K562 (cell line): ENCODE data around the gene ARNT2. TPM values are rescaled to one million over a fixed set of nuclear protein-coding genes. Genes with fewer than 3 reads are reported as not detected.
"Not testable (repeated sequence)": the region's sequence is repeated elsewhere in the genome, so short reads cannot be mapped to it uniquely, and the experiment has no call there.

Experiments used
- ATAC-seq: fragments of 200-7000 bp; cut with Tn5 transposase; 3 replicates; pipeline ENCODE4 v1.9.1; 2020; ENCODE audit warnings: moderate library complexity
- BruUV-seq: library from RNA; stranded (reverse); fragments of 400-500 nt; replicated peaks from 2 replicates; lab custom pipeline; 2021; lab: Mats Ljungman, UMichigan
- CTCF ChIA-PET: fragments of 300-600 bp; formaldehyde crosslinking; extraction: SDS; loops from one replicate; lab custom pipeline; 2021; ENCODE audit warnings: low intra/inter-chr PET ratio; lab: Yijun Ruan, JAX
- POLR2A ChIA-PET: fragments of 300-600, 350-650 bp; sonication (Branson Sonifier 250); formaldehyde crosslinking; extraction: SDS; loops from one replicate; lab custom pipeline; 2021; ENCODE audit warnings: antibody characterized with exemption, inconsistent platforms; lab: Yijun Ruan, JAX
- DNase-seq, 4 experiments: peaks; one replicate each; pipeline versions ENCODE4 v3.0.0 to v3.0.0-alpha.2; 2011 to 2018; ENCODE audit warnings: low spot score in 3 of 4, mixed read lengths in 3 of 4; ENCODE audit errors: extremely low read depth in 1 of 4
- FAIRE-seq: peaks from 2 replicates; lab custom pipeline; 2011; peaks lifted over from hg19 to GRCh38; lab: Jason Lieb, UNC
- H2AFZ ChIP-seq: 2 replicates; pipeline ENCODE4 v1.6.0; 2011; ENCODE audit warnings: low read depth, low read length, control low read depth, inconsistent platforms
- H3K27ac ChIP-seq: fragments of 200-600 bp; 3 replicates; pipeline ENCODE4 v1.8.0; 2011; ENCODE audit warnings: low read depth, mild to moderate bottlenecking, control low read depth, inconsistent platforms, low read length, moderate library complexity, mixed read lengths; ENCODE audit errors: extremely low read depth
- H3K27me3 ChIP-seq, 2 experiments: fragments of 300-600 bp in 1 of 2; 2 replicates in 1 of 2; 3 replicates in 1 of 2; pipeline versions ENCODE4 v1.6.0 to v1.8.0; 2011; ENCODE audit warnings: inconsistent platforms in 2 of 2, low read length in 2 of 2, mild to moderate bottlenecking in 1 of 2, mixed read lengths in 1 of 2, moderate library complexity in 1 of 2; ENCODE audit not compliant: control insufficient read depth in 2 of 2, insufficient read depth in 2 of 2
- H3K36me3 ChIP-seq: fragments of 300-600 bp; 3 replicates; pipeline ENCODE4 v1.8.0; 2011; ENCODE audit warnings: mild to moderate bottlenecking, low read length, inconsistent platforms; ENCODE audit not compliant: control insufficient read depth, insufficient read depth
- H3K4me1 ChIP-seq, 2 experiments: fragments of 200-600 bp in 1 of 2; replicated peaks in 1 of 2; 2 replicates in 1 of 2; 3 replicates in 1 of 2; pipeline versions ENCODE4 v1.5.1 to v1.8.0; 2011; ENCODE audit warnings: inconsistent platforms in 2 of 2, low read length in 2 of 2, mild to moderate bottlenecking in 1 of 2, mixed read lengths in 1 of 2, moderate library complexity in 1 of 2; ENCODE audit not compliant: control insufficient read depth in 2 of 2, insufficient read depth in 2 of 2
- H3K4me2 ChIP-seq: 2 replicates; pipeline ENCODE4 v1.6.1; 2011; ENCODE audit warnings: low read length, control low read depth, inconsistent platforms, mixed read lengths; ENCODE audit not compliant: insufficient read depth
- H3K4me3 ChIP-seq: fragments of 200-600 bp; sonication (generic), shearing (Covaris generic); 2 replicates; pipeline ENCODE4 v1.5.1; 2016; ENCODE audit warnings: control low read depth, inconsistent platforms
- H3K79me2 ChIP-seq: fragments of 200-600 bp; 3 replicates; pipeline ENCODE4 v1.8.0; 2011; ENCODE audit warnings: low read length, inconsistent platforms; ENCODE audit not compliant: control insufficient read depth, insufficient read depth
- H3K9ac ChIP-seq, 2 experiments: 2 replicates each; pipeline versions ENCODE4 v1.6.0 to v1.6.1; 2011; ENCODE audit warnings: low read depth in 2 of 2, low read length in 2 of 2, control low read depth in 1 of 2, inconsistent platforms in 1 of 2, mild to moderate bottlenecking in 1 of 2, mixed read lengths in 1 of 2; ENCODE audit not compliant: insufficient read depth in 1 of 2
- H3K9me1 ChIP-seq: one replicate; pipeline ENCODE4 v1.6.0; 2011; ENCODE audit warnings: inconsistent platforms, mild to moderate bottlenecking, low read length, moderate library complexity; ENCODE audit not compliant: control insufficient read depth, insufficient read depth
- H3K9me3 ChIP-seq: replicated peaks from 2 replicates; pipeline ENCODE4 v1.5.1; 2011; ENCODE audit warnings: low read depth, low read length, inconsistent platforms; ENCODE audit not compliant: control insufficient read depth, insufficient read depth
- H4K20me1 ChIP-seq: replicated peaks from 2 replicates; pipeline ENCODE4 v1.6.1; 2011; ENCODE audit warnings: low read length, inconsistent platforms, mixed read lengths; ENCODE audit not compliant: control insufficient read depth, insufficient read depth
- CAMTA2 ChIP-seq: fragments of 250-450 bp; sonication (Bioruptor Pico); conservative IDR thresholded peaks from 2 replicates; pipeline ENCODE4 v1.5.1; 2022
- MBD1 ChIP-seq: fragments of 250-450 bp; sonication (Bioruptor Pico); IDR thresholded peaks from 2 replicates; pipeline ENCODE4 v1.8.0; 2022; ENCODE audit warnings: inconsistent platforms
- PHB ChIP-seq: fragments of 250-450 bp; sonication (Bioruptor Pico); IDR thresholded peaks from 2 replicates; pipeline ENCODE4 v1.5.0; 2021
- POLR2G ChIP-seq: fragments of 200-400 bp; formaldehyde crosslinking; IDR thresholded peaks from 2 replicates; pipeline ENCODE4 v1.6.1; 2017; ENCODE audit warnings: low read depth, mild to moderate bottlenecking, antibody characterized with exemption, low read length, moderate library complexity
- RBM14 ChIP-seq: fragments of 200-400 bp; formaldehyde crosslinking; IDR thresholded peaks from 2 replicates; pipeline ENCODE4 v1.6.1; 2018; ENCODE audit warnings: low read depth, mild to moderate bottlenecking, low read length, moderate library complexity, borderline replicate concordance; ENCODE audit not compliant: insufficient read depth
- SNIP1 ChIP-seq: fragments of 450-650 bp; IDR thresholded peaks from 2 replicates; pipeline ENCODE4 v1.7.1; 2017; ENCODE audit warnings: low read depth, mild to moderate bottlenecking
- ZBTB9 ChIP-seq: fragments of 450-650 bp; formaldehyde crosslinking; IDR thresholded peaks from 2 replicates; pipeline ENCODE4 v1.4.0; 2020; ENCODE audit warnings: mild to moderate bottlenecking, moderate library complexity
- ZNF146 ChIP-seq: IDR thresholded peaks from one replicate; pipeline ENCODE4 v1.6.1; 2018; ENCODE audit warnings: missing compliant biosample characterization; ENCODE audit not compliant: unreplicated experiment
- WGBS: fragments of 100-300 bp; shearing (Covaris generic); methylation state at CpG from one replicate; pipeline ENCODE4 v1.1.6; 2016; ENCODE audit warnings: low coverage, mixed read lengths; ENCODE audit not compliant: insufficient coverage; ENCODE audit errors: missing lambda C conversion rate; 5-methylcytosine and 5-hydroxymethylcytosine counted together
- in situ Hi-C: fragments of 300-500 bp; cut with MboI; formaldehyde crosslinking; loops from 4 replicates; pipeline ENCODE4 v1.15.0; 2018; ENCODE audit warnings: inconsistent platforms, mixed read lengths
- intact Hi-C: fragments of 100-400 bp; cut with micrococcal nuclease; formaldehyde crosslinking; loops from 2 replicates; pipeline ENCODE4 v1.14.2; 2022
- polyA plus RNA-seq, 8 experiments: library from polyadenylated mRNA; depleted of rRNA in 4 of 8; stranded (reverse) in 5 of 8; unstranded in 3 of 8; fragments of >200 nt; fragmentation: Nextera tagmentation in 2 of 8; fragmentation: Illumina TruSeq in 1 of 8; extraction: Ambion mirVana in 2 of 8; extraction: Trizol in 1 of 8; gene quantifications; 2 replicates each; pipeline versions ENCODE4 v1.2.1 to v1.2.3, GENCODE V29; 2011 to 2014; ENCODE audit warnings: inconsistent platforms in 1 of 8, missing spikeins in 1 of 8
- total RNA-seq, 7 experiments: library from RNA; depleted of rRNA in 6 of 7; stranded (reverse); fragments of >200 nt in 6 of 7; fragmentation: Illumina TruSeq in 2 of 7; extraction: Trizol in 2 of 7; gene quantifications; 2 replicates each; pipeline versions ENCODE4 v1.2.1 to v1.2.3, GENCODE V29; 2011 to 2021; ENCODE audit warnings: low replicate concordance in 1 of 7

Gene ARNT2
- total and polyA plus RNA-seq, 9 of the 15 experiments (the other 6 are each of a cell fraction or from before 2014, with no cell fraction given), result 0.01 TPM; not detected in 8

GRCh38 chr15:80510985-80511384 is 106.8 kb downstream of the ARNT2 start:
- H3K9me1 ChIP-seq, DNase-seq, FAIRE-seq, BruUV-seq, CTCF ChIA-PET, H3K4me3 ChIP-seq, H3K4me2 ChIP-seq, H3K9me3 ChIP-seq, H4K20me1 ChIP-seq, POLR2A ChIA-PET, H3K9ac ChIP-seq, H3K36me3 ChIP-seq, H3K79me2 ChIP-seq, H2AFZ ChIP-seq, H3K4me1 ChIP-seq, intact Hi-C loops, H3K27ac ChIP-seq, ATAC-seq, in situ Hi-C loops: not testable (repeated sequence)
- 5% methylated on average over 4 of the region's 4 CpGs for WGBS
- peaks cover 0 to 20% of the 10 kb centered on the region in 2 experiments; a peak in 2 of 5 replicates for H3K27me3 ChIP-seq
- TF ChIP-seq ZNF146 (CRISPR knock-in tag), result peak; percentile 41

GRCh38 chr15:80512726-80513660 is 108.8 kb downstream of the ARNT2 start:
- Histone ChIP-seq H4K20me1 (no peaks in the 10 kb centered on the region), H3K27me3 (peaks cover 0 to 3% of the 10 kb centered on the region in 2 experiments; a peak in 2 of 5 replicates), H3K4me2 (no peak overlapping the region), H3K36me3 (no peaks in the 10 kb centered on the region), H3K4me1 (no peaks in the 10 kb centered on the region), H2AFZ (no peak overlapping the region), H3K9me1 (no peaks in the 10 kb centered on the region), H3K9ac (no peak overlapping the region), H3K9me3 (no peaks in the 10 kb centered on the region), H3K4me3 (no peak overlapping the region), H3K27ac (no peak overlapping the region), H3K79me2 (no peaks in the 10 kb centered on the region)
- DNase-seq (no peak), ATAC-seq (no peak), FAIRE-seq (no peak)
- POLR2A ChIA-PET, result no interaction called here
- BruUV-seq, result no TSS peak
- intact Hi-C loops, result no loop called here
- CTCF ChIA-PET, result no interaction called here
- in situ Hi-C loops, result no loop called here
- 0% methylated on average over 4 of the region's 4 CpGs for WGBS
- TF ChIP-seq RBM14 (no peak), CAMTA2 (no peak), POLR2G (no peak), SNIP1 (no peak), ZBTB9 (CRISPR knock-in tag) (no peak), PHB (no peak), MBD1 (CRISPR knock-in tag) (no peak)
